H1 (cell line): Measurements from ENCODE around the gene RAB3C. TPM values are rescaled to one million over a fixed set of nuclear protein-coding genes. Genes with fewer than 3 reads are reported as not detected.

ENCODE experiments used
- BCL11A ChIP-seq, 2 experiments: IDR thresholded peaks; one replicate each; pipeline ENCODE4 v1.6.1; 2011; ENCODE audit warnings: low read depth in 2 of 2, low read length in 2 of 2, mild to moderate bottlenecking in 2 of 2
- CEBPB ChIP-seq: IDR thresholded peaks from 2 replicates; pipeline ENCODE4 v1.6.1; 2012; ENCODE audit warnings: low read depth, low read length
- CREB1 ChIP-seq: IDR thresholded peaks from 2 replicates; pipeline ENCODE4 v1.6.1; 2012; ENCODE audit warnings: inconsistent platforms
- GABPA ChIP-seq: IDR thresholded peaks from 2 replicates; pipeline ENCODE4 v1.6.1; 2011; ENCODE audit warnings: mild to moderate bottlenecking, low read length, moderate library complexity, borderline replicate concordance; ENCODE audit not compliant: insufficient read depth
- GTF2F1 ChIP-seq: IDR thresholded peaks from 2 replicates; pipeline ENCODE4 v1.6.1; 2012; ENCODE audit warnings: low read depth, low read length, improper control_type of control experiment, borderline replicate concordance
- MAFK ChIP-seq: IDR thresholded peaks from 2 replicates; pipeline ENCODE4 v1.6.1; 2012; ENCODE audit warnings: low read depth, mild to moderate bottlenecking, improper control_type of control experiment, low read length
- RXRA ChIP-seq: IDR thresholded peaks from 2 replicates; pipeline ENCODE4 v1.6.1; 2011; ENCODE audit warnings: low read depth, mild to moderate bottlenecking, low read length, moderate library complexity; ENCODE audit not compliant: insufficient read depth
- SP4 ChIP-seq: IDR thresholded peaks from 2 replicates; pipeline ENCODE4 v1.6.1; 2012; ENCODE audit warnings: low read length, inconsistent platforms
- TAF1 ChIP-seq: IDR thresholded peaks from 2 replicates; pipeline ENCODE4 v1.6.1; 2011; ENCODE audit warnings: mild to moderate bottlenecking, low read depth, low read length
- ZNF274 ChIP-seq: IDR thresholded peaks from 2 replicates; pipeline ENCODE4 v1.7.0; 2012; ENCODE audit warnings: low read length, borderline replicate concordance; ENCODE audit errors: extremely low read depth
- polyA plus RNA-seq, 7 experiments: library from polyadenylated mRNA; depleted of rRNA in 3 of 7; stranded (reverse) in 5 of 7; unstranded in 2 of 7; fragments of >200 nt in 5 of 7; fragments of 200-250 nt in 2 of 7; gene quantifications; 1 replicate in 5 of 7; 2 replicates in 1 of 7; 4 replicates in 1 of 7; pipeline versions ENCODE4 v1.2.1 to v1.2.3, GENCODE V29; 2011 to 2013; ENCODE audit warnings: missing spikeins in 2 of 7, mixed read lengths in 2 of 7
- total RNA-seq: library from RNA; stranded (reverse); fragmentation: NEBNext Ultra II Directional; extraction: Animal tissue kit (Norgen Biotek cat#: 25700); gene quantifications from 2 replicates; pipeline ENCODE4 v1.2.1, GENCODE V29; 2021
- TF ChIP-seq, protein P1 (sequence below): fragments of 300-600 bp; sonication (generic); IDR thresholded peaks from 2 replicates; pipeline ENCODE4 v1.7.1; 2012; ENCODE audit warnings: low read length, moderate library complexity, mild to moderate bottlenecking, inconsistent platforms; ENCODE audit not compliant: insufficient replicate concordance
- TF ChIP-seq, protein P2 (sequence below): IDR thresholded peaks from 2 replicates; pipeline ENCODE4 v1.6.1; 2012; ENCODE audit warnings: inconsistent platforms

Gene RAB3C
- total and polyA plus RNA-seq, 2 of the 8 experiments (the other 6 are each of a cell fraction or from before 2014, with no cell fraction given), result 14.7 to 18.3 TPM

DNA sequence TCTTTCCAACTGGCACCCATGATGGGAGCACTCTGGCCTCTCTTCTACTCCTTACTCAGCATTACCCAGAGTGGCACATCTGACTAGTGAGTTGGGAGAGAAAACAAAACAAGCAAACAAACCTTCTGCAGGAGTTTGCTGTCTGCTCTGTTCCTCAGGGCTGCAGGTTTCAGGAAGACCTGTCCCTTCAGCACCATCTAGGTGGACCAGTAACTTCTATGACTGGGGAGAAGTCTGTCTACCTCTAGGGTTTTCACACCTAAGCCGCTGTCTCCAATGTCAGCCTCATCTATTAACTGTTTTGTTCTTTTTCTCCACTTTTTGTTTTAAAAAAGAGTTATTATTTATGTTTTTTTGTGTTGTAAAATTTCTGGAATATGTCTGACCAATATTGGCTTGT is 58.7 kb downstream of the RAB3C start (continued):
- TF ChIP-seq, protein P1, sequence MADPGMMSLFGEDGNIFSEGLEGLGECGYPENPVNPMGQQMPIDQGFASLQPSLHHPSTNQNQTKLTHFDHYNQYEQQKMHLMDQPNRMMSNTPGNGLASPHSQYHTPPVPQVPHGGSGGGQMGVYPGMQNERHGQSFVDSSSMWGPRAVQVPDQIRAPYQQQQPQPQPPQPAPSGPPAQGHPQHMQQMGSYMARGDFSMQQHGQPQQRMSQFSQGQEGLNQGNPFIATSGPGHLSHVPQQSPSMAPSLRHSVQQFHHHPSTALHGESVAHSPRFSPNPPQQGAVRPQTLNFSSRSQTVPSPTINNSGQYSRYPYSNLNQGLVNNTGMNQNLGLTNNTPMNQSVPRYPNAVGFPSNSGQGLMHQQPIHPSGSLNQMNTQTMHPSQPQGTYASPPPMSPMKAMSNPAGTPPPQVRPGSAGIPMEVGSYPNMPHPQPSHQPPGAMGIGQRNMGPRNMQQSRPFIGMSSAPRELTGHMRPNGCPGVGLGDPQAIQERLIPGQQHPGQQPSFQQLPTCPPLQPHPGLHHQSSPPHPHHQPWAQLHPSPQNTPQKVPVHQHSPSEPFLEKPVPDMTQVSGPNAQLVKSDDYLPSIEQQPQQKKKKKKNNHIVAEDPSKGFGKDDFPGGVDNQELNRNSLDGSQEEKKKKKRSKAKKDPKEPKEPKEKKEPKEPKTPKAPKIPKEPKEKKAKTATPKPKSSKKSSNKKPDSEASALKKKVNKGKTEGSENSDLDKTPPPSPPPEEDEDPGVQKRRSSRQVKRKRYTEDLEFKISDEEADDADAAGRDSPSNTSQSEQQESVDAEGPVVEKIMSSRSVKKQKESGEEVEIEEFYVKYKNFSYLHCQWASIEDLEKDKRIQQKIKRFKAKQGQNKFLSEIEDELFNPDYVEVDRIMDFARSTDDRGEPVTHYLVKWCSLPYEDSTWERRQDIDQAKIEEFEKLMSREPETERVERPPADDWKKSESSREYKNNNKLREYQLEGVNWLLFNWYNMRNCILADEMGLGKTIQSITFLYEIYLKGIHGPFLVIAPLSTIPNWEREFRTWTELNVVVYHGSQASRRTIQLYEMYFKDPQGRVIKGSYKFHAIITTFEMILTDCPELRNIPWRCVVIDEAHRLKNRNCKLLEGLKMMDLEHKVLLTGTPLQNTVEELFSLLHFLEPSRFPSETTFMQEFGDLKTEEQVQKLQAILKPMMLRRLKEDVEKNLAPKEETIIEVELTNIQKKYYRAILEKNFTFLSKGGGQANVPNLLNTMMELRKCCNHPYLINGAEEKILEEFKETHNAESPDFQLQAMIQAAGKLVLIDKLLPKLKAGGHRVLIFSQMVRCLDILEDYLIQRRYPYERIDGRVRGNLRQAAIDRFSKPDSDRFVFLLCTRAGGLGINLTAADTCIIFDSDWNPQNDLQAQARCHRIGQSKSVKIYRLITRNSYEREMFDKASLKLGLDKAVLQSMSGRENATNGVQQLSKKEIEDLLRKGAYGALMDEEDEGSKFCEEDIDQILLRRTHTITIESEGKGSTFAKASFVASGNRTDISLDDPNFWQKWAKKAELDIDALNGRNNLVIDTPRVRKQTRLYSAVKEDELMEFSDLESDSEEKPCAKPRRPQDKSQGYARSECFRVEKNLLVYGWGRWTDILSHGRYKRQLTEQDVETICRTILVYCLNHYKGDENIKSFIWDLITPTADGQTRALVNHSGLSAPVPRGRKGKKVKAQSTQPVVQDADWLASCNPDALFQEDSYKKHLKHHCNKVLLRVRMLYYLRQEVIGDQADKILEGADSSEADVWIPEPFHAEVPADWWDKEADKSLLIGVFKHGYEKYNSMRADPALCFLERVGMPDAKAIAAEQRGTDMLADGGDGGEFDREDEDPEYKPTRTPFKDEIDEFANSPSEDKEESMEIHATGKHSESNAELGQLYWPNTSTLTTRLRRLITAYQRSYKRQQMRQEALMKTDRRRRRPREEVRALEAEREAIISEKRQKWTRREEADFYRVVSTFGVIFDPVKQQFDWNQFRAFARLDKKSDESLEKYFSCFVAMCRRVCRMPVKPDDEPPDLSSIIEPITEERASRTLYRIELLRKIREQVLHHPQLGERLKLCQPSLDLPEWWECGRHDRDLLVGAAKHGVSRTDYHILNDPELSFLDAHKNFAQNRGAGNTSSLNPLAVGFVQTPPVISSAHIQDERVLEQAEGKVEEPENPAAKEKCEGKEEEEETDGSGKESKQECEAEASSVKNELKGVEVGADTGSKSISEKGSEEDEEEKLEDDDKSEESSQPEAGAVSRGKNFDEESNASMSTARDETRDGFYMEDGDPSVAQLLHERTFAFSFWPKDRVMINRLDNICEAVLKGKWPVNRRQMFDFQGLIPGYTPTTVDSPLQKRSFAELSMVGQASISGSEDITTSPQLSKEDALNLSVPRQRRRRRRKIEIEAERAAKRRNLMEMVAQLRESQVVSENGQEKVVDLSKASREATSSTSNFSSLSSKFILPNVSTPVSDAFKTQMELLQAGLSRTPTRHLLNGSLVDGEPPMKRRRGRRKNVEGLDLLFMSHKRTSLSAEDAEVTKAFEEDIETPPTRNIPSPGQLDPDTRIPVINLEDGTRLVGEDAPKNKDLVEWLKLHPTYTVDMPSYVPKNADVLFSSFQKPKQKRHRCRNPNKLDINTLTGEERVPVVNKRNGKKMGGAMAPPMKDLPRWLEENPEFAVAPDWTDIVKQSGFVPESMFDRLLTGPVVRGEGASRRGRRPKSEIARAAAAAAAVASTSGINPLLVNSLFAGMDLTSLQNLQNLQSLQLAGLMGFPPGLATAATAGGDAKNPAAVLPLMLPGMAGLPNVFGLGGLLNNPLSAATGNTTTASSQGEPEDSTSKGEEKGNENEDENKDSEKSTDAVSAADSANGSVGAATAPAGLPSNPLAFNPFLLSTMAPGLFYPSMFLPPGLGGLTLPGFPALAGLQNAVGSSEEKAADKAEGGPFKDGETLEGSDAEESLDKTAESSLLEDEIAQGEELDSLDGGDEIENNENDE, result no peak
- TF ChIP-seq BCL11A (IDR thresholded peaks at IDR 0.05; ENCODE audit: low read depth in 2 of 2, low read length in 2 of 2), result no peak
- TF ChIP-seq CEBPB, result no peak
- TF ChIP-seq RXRA, result no peak
- TF ChIP-seq, protein P2, sequence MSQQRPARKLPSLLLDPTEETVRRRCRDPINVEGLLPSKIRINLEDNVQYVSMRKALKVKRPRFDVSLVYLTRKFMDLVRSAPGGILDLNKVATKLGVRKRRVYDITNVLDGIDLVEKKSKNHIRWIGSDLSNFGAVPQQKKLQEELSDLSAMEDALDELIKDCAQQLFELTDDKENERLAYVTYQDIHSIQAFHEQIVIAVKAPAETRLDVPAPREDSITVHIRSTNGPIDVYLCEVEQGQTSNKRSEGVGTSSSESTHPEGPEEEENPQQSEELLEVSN, result no peak
- no peak for TF ChIP-seq MAFK
- no peak for TF ChIP-seq SP4
- no peak for TF ChIP-seq GTF2F1
- TF ChIP-seq GABPA, result no peak
- no peak for TF ChIP-seq ZNF274
- no peak for TF ChIP-seq TAF1
- TF ChIP-seq CREB1, result no peak
